IPS-20b (cell line): ENCODE measurements around the gene CSRNP3.

ENCODE experiments used
- H3K27ac ChIP-seq: one replicate; pipeline ENCODE4 v1.5.1; 2013; ENCODE audit warnings: low read length
- H3K27me3 ChIP-seq: 2 replicates; pipeline ENCODE4 v1.6.1; 2013; ENCODE audit warnings: mild to moderate bottlenecking, low read length, inconsistent platforms; ENCODE audit not compliant: insufficient read depth
- H3K36me3 ChIP-seq: 2 replicates; pipeline ENCODE4 v1.6.1; 2013; ENCODE audit warnings: low read depth, mild to moderate bottlenecking, inconsistent platforms, low read length, moderate library complexity; ENCODE audit not compliant: insufficient read depth
- H3K4me1 ChIP-seq: 2 replicates; pipeline ENCODE4 v1.6.1; 2013; ENCODE audit warnings: mild to moderate bottlenecking, control low read depth, inconsistent platforms, low read length, moderate library complexity; ENCODE audit not compliant: insufficient read depth
- H3K4me3 ChIP-seq: 2 replicates; pipeline ENCODE4 v1.5.1; 2013; ENCODE audit warnings: mild to moderate bottlenecking, low read length, inconsistent platforms
- H3K9ac ChIP-seq: 2 replicates; pipeline ENCODE4 v1.6.1; 2013; ENCODE audit warnings: low read depth, mild to moderate bottlenecking, inconsistent platforms, low read length, moderate library complexity
- H3K9me3 ChIP-seq: 2 replicates; pipeline ENCODE4 v1.6.1; 2013; ENCODE audit warnings: mild to moderate bottlenecking, low read depth, low read length, inconsistent platforms; ENCODE audit not compliant: insufficient read depth

Gene CSRNP3

GRCh38 chr2:165666605-165667004, 197.1 kb downstream of the CSRNP3 start:
- Histone ChIP-seq H3K27ac (no peak overlapping the region), H3K9ac (no peak overlapping the region), H3K4me1 (no peaks in the 10 kb centered on the region), H3K4me3 (no peak overlapping the region), H3K9me3 (peaks cover 8% of the 10 kb centered on the region), H3K36me3 (peaks cover 9% of the 10 kb centered on the region), H3K27me3 (no peaks in the 10 kb centered on the region)

- Histone ChIP-seq H3K4me3 (no peak overlapping the region), H3K36me3 (peaks cover 11% of the 10 kb centered on the region), H3K4me1 (no peaks in the 10 kb centered on the region), H3K9me3 (peaks cover 12% of the 10 kb centered on the region), H3K9ac (no peak overlapping the region), H3K27me3 (no peaks in the 10 kb centered on the region), H3K27ac (no peak overlapping the region)
These were observed 197.9 kb downstream of the CSRNP3 start for GRCh38 chr2:165667375-165667774.

- Histone ChIP-seq H3K27me3 (no peaks in the 10 kb centered on the region), H3K9ac (no peak overlapping the region), H3K4me3 (no peak overlapping the region), H3K36me3 (peaks cover 38% of the 10 kb centered on the region), H3K27ac (no peak overlapping the region), H3K9me3 (peaks cover 12% of the 10 kb centered on the region), H3K4me1 (no peaks in the 10 kb centered on the region)
These were observed 205.3 kb downstream of the CSRNP3 start for GRCh38 chr2:165674780-165675179.

- Histone ChIP-seq H3K36me3 (peaks cover 38% of the 10 kb centered on the region), H3K4me1 (no peaks in the 10 kb centered on the region), H3K9me3 (peaks cover 12% of the 10 kb centered on the region), H3K4me3 (no peak overlapping the region), H3K27me3 (no peaks in the 10 kb centered on the region), H3K9ac (no peak overlapping the region), H3K27ac (no peak overlapping the region)
These were observed 206.1 kb downstream of the CSRNP3 start for GRCh38 chr2:165675551-165675968.

- Histone ChIP-seq H3K27ac (no peak overlapping the region), H3K27me3 (no peaks in the 10 kb centered on the region), H3K9ac (no peak overlapping the region), H3K4me1 (no peaks in the 10 kb centered on the region; the same call in 1 of the 2 replicates), H3K9me3 (no peaks in the 10 kb centered on the region), H3K36me3 (peaks cover 27% of the 10 kb centered on the region), H3K4me3 (no peak overlapping the region)
These were observed 209.4 kb downstream of the CSRNP3 start for GRCh38 chr2:165678882-165679281.

- H3K27me3 ChIP-seq, result no peaks in the 10 kb centered on the region
These were observed 210.1 kb downstream of the CSRNP3 start for GRCh38 chr2:165679621-165680020.

GRCh38 chr2:165681841-165682240, 212.3 kb downstream of the CSRNP3 start:
- no peak overlapping the region for H3K9ac ChIP-seq
- H3K4me1 ChIP-seq, result no peaks in the 10 kb centered on the region; the same call in 1 of the 2 replicates
- no peak overlapping the region for H3K4me3 ChIP-seq
- H3K9me3 ChIP-seq, result no peaks in the 10 kb centered on the region
- peaks cover 21% of the 10 kb centered on the region for H3K36me3 ChIP-seq
- no peak overlapping the region for H3K27ac ChIP-seq
- H3K27me3 ChIP-seq, result no peaks in the 10 kb centered on the region

More at GRCh38 chr2:165679621-165680020, 210.1 kb downstream of the CSRNP3 start:
- H3K4me3 ChIP-seq, result no peak overlapping the region
- no peaks in the 10 kb centered on the region; the same call in 1 of the 2 replicates for H3K4me1 ChIP-seq
- no peak overlapping the region for H3K27ac ChIP-seq
- peaks cover 27% of the 10 kb centered on the region for H3K36me3 ChIP-seq
- no peak overlapping the region for H3K9ac ChIP-seq
- no peaks in the 10 kb centered on the region for H3K9me3 ChIP-seq

- Histone ChIP-seq H3K36me3 (peaks cover 13% of the 10 kb centered on the region; the same call in 1 of the 2 replicates), H3K4me3 (no peak overlapping the region), H3K4me1 (no peaks in the 10 kb centered on the region; the same call in 1 of the 2 replicates), H3K9ac (no peak overlapping the region), H3K27ac (no peak overlapping the region), H3K9me3 (no peaks in the 10 kb centered on the region), H3K27me3 (no peaks in the 10 kb centered on the region)
These were observed 213.0 kb downstream of the CSRNP3 start for GRCh38 chr2:165682546-165682945.

- Histone ChIP-seq H3K9ac (no peak overlapping the region), H3K27me3 (no peaks in the 10 kb centered on the region), H3K9me3 (no peaks in the 10 kb centered on the region), H3K4me1 (peaks cover under 1% of the 10 kb centered on the region; the same call in 1 of the 2 replicates), H3K27ac (no peak overlapping the region), H3K4me3 (no peak overlapping the region), H3K36me3 (no peaks in the 10 kb centered on the region)
These were observed 217.3 kb downstream of the CSRNP3 start for GRCh38 chr2:165686800-165687199.

GRCh38 chr2:165687426-165688002, 218.0 kb downstream of the CSRNP3 start:
- H3K27ac ChIP-seq, result no peak overlapping the region
- no peaks in the 10 kb centered on the region for H3K9me3 ChIP-seq
- no peak overlapping the region for H3K4me3 ChIP-seq
- H3K4me1 ChIP-seq, result peaks cover 6% of the 10 kb centered on the region; the same call in 1 of the 2 replicates
- no peaks in the 10 kb centered on the region for H3K27me3 ChIP-seq
- H3K9ac ChIP-seq, result no peak overlapping the region
- H3K36me3 ChIP-seq, result no peaks in the 10 kb centered on the region

- Histone ChIP-seq H3K36me3 (no peaks in the 10 kb centered on the region), H3K27me3 (no peaks in the 10 kb centered on the region), H3K4me1 (peaks cover 10% of the 10 kb centered on the region; the same call in 1 of the 2 replicates), H3K4me3 (no peak overlapping the region), H3K27ac (no peak overlapping the region), H3K9ac (no peak overlapping the region), H3K9me3 (no peaks in the 10 kb centered on the region)
These were observed 222.1 kb downstream of the CSRNP3 start for GRCh38 chr2:165691615-165692014.

- Histone ChIP-seq H3K27me3 (no peaks in the 10 kb centered on the region), H3K9ac (no peak overlapping the region), H3K9me3 (no peaks in the 10 kb centered on the region), H3K4me1 (peaks cover 20% of the 10 kb centered on the region), H3K27ac (no peak overlapping the region), H3K36me3 (no peaks in the 10 kb centered on the region), H3K4me3 (no peak overlapping the region)
These were observed 223.4 kb downstream of the CSRNP3 start for GRCh38 chr2:165692906-165693305.
